HG02678 (cell line): Measurements from ENCODE around the gene NFATC2.
"Not testable (repeated sequence)": the region's sequence is repeated elsewhere in the genome, so short reads cannot be mapped to it uniquely, and the experiment has no call there.

Source experiments
- ATAC-seq: cut with Tn5 transposase; IDR thresholded peaks from one replicate; pipeline ENCODE4 v1.9.1; 2021; ENCODE audit warnings: mild to moderate bottlenecking, moderate library complexity; ENCODE audit not compliant: unreplicated experiment

Gene NFATC2

DNA sequence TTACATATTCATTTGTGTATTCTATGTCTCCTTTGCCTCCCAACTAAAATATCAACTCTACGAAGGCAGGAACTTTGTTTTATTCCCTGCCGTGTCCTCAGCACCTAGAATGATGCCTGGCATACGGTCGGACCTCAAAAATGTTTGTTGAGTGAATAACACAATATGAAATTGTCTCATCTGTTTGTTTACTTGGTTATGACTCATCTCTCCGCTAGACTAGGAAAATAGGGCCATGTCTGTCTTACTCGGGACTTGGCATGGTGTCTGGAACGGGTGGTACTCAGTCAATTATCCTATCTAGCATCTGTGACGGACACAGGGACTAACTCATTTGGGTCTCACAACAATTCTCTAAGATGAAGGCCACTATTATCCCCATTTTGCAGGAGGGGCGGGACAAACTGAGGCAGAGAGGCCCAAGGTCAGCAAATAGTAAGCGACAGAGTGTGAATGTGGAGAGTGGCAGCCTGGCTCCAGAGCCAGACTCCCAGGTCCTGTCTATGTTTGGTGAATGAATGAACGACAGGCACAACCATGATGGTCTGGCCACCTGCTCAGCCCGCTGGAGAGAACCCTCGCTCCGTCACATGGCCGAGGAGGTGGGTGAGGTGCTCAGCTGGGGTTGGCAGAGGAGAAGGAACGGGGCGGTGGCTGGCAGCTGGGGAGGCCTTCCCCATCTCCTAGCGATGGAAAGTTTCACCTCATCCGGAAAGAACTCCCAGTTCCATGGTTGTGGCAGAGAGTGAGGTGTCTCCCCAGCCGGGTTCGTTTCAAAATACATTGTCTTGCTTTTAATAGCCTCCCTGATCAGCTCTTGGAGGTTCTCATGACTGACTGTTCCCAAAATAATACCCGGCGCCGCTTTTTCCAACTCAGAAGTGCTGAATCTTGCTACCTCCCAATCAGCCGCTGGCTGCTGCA is 27.6 kb upstream of the NFATC2 start:
- no peak for ATAC-seq

DNA sequence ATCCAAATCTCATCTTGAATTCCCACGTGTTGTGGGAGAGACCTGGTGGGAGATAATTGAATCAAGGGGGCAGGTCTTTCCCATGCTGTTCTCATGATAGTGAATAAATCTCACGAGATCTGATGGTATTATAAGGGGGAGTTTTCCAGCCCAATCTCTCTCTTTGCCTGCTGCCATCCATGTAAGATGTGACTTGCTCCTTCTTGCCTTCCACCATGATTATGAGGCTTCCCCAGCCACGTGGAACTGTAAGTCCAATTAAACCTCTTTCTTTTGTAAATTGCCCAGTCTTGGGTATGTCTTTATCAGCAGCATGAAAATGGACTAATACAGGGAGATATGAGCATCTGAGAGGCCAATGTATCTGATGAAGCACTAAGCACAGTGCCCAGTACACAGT is 26.0 kb upstream of the NFATC2 start:
- ATAC-seq: not testable (repeated sequence)

DNA sequence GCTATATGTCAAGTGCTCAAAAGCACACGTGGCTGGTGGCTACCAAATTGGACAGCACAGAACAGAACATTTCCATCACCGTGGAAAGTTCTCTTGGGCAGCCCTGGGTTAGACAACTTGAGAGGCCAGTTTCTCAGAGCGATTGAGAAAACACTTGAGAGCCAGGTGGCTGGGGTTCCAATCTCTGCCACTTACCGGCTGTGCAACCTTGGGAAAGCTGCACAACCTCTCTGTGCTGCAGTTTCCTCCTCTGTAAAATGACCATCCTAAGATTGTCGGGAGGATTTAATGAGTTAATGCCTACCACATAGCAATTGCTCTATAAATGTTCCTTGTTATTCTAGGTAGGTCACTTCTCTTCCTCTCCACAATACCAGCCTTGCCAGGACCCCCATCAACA is 25.1 kb upstream of the NFATC2 start:
- ATAC-seq: no peak

DNA sequence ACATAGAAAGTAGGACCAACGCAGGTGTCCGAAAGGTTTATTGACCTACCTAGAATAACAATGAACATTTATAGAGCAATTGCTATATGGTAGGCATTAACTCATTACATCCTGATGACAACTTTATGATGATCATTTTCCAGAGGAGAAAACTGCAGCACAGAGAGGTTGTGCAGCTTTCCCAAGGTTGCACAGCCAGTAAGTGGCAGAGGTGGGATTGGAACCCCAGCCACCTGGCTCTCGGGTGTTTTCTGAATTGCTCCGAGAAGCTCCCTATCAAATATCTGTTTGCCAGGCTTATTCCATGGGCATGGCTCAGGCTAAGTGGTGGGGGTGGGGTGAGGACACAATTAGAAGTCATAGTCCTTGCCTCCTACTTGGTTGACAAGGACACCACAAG is 24.1 kb upstream of the NFATC2 start:
- ATAC-seq: no peak

DNA sequence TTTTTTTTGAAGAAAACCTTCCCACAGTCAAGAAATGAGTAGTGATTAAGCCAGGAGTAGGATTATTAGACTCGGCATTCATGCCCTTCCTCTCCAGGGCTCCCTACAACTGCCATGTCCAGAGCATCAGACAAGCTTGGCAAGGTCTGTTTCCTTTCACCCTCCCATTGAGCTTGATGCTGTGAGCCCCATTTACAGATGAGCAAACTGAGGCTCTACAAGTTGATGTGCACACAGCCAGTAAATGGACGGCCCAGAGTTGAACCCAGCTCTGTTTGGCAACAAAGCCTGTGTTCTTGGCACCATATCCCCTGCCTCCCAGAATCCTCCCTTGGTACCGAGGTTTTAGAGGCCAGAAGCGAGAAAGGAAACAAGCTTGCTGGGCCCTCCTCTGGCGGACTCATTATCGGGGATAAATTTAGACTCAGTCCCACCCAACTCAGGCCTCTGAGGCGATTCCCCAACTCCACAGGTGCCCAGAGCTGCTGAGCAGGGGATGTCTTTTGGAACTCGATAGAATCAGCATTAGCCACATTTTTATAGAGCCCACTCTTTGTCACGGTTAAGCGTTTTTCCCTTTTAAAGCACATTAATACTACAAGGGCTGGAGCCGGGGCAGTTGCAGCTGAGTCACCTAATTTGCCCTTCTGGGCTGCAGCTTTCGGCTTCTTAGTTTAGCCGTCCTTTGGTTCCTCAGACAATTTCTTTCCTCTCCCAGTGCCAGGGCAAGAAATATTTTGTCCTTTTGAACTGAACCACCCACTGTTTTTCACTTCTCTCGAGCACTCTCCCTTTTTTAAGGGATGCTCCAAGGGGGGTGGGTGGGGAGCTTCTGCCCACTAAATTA is 23.0 kb upstream of the NFATC2 start:
- no peak for ATAC-seq

DNA sequence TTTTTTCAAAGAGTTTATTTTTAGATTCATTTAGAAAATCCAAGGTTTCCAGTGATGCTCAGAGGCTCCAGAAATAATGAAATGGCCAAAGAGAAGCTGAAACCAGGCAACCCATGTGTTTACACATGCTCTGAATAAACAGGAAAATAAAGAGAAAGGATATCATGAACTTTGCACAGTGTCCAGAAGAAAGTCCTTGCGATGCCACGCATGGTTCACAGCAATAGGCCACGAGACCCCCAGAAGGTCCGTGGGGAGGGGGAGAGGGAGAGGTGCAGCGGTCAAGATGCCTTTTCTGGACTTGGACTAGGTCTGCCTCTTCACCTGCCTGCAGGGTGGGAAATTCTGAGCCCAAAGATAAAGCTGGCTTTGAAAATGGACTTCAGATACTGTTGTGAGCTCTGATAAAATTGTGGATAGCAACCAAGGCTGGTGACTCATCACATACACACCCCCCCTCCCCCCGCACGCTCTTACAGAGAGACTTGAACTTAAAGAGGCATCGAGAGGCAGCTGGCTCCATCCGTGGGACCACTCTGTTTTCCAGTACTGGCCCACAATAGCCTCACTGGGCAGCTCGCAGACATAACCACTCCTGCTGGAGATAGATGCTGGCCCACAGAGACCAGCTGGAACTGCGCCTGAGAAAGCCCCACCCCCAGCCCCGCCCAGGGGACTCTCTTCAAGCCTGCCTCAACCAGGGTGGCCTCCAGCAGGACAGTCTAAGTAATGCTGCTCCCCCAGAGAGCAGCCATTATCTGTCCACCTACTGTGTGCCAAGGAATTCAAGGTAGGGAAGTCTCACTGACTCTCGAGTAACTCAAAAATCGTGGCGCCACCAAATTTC is 21.2 kb upstream of the NFATC2 start:
- ATAC-seq: no peak

DNA sequence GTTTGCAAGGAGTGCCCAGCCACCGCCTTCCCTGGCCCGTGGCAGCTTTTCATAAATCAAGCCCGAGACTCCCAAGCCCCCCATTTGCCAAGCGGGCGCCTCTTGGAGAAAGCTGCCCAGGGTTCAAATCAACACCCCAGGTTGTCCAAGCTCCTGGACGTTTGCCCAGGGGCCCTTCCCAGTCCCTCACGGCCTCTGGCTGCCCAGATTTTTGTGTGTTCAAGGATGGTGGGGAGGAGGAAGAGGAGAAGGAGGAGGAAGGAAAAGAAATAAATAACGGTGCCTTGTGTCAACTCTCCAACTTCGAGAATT is 20.6 kb upstream of the NFATC2 start:
- ATAC-seq: no peak

DNA sequence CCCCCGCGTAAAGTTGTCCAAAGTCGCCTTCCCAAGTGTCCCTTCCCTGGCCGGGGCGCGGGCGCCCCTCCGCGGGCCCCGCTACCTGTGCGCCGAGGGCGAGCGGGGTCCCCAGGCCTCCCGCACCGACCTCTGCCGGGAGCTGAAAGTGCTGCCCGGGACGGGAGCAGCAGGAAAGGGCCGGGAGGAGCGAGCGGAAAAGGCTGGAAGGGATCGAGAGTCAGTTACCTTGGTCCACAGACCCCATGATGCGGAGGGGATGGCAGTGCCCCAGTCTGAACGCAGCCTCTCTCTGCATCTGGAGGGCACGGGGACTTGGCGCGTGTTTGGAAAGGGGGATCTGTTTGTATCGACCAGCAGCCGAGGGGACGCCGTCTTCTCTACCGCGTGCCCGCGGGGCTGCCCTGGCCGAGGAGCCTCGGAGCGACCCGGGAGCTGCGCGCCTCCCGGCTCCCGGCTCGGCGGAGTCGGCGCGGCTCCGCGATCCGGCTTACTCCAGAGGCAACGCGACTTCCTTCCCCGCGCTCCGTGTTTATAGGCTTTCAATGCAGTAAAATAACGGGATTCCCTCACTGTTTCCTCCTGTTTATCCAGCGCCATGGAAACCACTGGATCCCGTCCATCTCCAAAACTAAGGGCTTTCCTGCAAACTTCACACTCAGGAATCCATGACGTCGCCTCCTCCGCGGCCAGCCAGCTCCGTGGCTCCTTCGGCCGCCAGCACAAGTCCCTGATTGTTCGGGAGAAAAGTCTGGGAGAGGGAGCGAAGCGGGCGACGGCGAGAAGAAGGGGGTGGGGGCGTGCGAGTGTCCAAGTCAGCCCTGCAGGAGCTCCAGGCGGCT is 20.0 kb upstream of the NFATC2 start:
- ATAC-seq: no peak

DNA sequence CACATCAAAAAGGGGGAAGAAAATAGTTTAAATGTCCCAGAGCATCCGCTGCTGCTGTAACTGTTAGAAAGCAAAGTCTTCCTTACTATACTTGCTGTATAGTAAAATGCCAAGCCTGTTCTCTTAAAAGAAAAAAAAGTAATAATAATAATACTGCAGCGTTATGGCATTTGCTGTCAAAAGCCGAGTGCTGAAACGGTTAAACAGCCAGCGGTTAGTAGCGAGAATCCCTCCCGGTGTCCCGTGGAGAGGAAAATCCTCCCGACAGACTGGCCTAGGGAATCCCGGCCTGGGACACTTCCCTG is 19.5 kb upstream of the NFATC2 start:
- ATAC-seq: no peak

DNA sequence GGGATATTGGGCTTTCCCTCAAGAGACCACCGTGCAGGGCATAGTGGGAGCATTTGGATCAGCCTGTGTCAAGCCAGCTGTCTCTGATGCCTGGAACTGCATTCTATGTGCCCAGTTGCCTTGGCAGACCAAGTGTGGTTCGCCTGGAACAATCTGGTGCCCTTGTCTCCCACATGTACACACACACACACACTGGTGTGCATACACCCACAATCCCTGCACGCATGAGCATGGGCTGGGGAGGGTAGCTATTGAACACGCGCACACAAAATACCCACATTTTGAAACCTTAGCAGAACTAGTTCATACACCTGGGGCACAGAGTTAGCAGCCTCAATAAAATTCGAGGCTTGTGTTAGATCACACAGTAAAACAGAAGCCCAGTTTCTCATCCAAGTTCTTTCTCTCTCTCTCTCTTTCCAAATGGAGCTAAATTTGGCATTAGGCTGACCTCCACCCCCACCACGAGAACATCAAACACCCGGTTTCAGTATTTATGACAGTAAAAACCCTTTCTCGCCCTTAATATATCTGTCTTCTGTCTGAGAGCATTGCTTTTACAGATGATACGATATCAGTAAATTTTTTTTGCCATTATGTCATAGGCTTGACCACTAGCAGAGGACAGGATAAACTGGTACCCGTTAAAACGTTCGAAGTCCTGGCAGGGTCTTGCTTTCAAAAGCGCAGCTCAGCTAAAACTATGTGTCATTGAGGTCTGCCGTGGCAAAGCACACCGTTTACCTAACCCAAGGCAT is 18.2 kb upstream of the NFATC2 start:
- no peak for ATAC-seq

DNA sequence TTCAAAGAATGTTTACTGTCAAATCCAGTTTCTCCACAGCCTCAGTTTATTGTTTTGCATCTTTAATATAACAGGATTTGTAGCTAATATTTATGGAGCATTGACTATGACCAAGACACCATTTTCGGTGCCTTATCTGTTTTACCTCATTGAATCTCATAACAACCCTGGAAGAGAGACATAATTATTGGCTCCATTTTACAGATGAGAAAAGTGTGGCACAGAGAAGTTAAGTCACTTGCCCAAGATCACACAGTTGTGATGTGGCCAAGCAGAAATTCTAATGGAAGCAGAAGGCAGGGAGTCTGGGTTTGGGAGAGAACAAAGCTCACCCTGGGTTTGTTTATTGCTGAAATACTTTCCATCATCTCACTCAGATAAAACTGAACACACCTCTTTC is 17.5 kb upstream of the NFATC2 start:
- ATAC-seq: no peak

DNA sequence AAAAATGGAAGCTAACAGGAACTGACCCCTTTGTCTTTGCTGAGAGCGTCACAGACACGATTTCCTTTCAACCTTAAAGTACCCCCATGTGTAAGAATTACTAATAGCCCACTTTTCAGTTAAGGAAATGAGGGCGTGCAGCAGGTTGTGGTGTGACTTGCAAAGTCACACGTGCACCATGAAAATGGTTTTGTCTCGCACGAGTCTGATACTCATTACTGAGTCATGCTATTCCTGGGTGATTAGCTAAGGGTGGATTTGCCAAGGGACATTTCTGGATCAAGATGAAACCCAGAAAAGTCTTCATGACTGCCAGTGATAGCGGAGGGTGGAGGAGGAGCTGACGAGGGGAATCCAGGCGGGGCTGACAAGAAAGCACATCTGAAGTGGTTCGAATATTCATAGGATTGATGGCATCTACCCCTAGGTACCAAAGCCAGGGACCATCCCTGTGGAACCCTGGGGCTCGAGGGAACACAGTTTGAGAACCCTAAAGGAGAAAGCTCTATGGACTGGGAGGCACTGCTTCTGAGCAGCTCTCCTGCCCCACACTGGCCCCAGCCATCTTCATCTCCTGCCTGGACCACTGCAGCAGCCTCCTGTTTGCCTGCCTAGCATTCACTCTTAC is 12.1 kb upstream of the NFATC2 start:
- ATAC-seq: no peak

DNA sequence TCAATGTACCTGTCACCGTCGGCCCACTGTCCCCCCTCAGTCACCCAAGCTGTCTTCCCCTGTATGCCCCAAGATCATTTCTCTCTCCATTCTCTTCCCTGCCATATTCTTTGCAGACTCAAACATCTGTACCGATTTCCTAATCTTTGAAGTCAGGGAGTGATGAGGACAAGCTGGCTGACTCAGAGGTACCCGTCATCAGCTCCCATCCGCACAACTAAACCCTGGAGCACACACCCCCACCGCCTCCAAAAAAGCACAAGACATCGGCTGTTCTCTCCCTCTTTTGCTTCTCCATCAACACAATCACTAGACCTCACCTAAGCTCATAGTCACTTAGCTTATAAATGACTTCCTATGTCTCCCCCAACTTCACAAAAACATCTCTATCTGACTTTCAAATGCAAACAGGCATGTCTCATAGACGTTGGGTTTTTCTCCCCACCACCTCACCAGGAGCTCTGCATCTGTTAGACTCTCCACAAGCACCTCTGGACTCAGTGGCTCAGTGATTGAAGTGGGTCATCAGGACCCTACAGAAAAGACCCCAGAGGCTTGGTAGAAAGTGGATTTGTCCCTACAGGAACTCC is 11.5 kb upstream of the NFATC2 start:
- ATAC-seq: no peak

DNA sequence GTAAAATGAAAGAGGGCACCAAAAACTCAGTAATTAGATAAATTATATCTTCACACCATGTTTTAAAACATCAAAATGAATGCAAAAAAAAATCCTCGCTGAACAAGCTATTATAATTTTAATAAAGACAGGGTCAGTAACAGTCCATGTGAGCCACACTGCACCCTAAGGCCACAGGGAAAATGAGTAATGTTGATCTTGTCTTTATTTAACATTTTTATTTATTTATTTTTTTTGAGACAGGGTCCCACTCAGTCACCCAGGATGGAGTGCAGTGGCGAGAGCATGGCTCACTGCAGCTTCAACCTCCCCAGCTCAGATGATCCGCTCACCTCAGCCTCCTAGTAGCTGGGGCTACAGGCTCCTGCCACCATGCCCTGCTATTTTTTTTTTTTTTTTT is 8.7 kb upstream of the NFATC2 start:
- ATAC-seq: no peak

DNA sequence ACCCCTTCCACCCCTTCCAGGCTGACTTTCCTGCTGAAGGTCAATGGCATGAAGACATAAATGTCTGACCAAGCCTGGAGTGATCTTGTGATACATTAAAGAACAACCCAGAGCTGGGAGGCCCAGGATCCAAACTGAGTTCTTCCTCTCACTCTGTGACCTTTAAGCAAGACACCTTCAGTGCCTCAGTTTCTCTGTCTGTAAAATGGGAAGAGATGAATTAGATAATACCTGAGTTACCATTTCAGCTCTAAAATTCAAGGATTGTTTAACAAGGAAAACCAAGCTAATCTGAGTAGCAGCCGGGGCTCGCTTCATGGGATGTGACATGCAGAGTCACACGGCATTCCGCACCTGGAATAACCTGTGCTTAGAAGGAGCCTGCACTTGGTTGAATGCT is 7.0 kb upstream of the NFATC2 start:
- no peak for ATAC-seq

DNA sequence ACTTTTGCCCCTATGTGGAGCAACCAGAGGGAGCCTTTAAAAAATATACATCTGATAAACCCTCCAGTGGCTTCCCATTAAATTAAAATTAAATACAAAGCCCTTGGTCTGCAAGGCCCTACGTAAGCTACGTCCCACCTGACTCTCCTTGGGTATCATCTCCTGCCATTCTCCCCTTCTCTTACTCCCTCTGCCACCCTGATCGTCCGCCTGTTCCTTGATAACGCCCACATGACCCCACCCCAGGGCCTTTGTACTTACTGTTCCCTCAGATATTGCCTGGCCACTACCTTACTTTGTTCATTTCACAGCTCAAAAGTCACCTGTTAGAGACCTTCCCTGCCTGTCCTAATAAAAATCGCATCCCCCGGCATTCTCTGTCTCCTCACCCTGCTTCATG is 5.4 kb upstream of the NFATC2 start:
- ATAC-seq: no peak

DNA sequence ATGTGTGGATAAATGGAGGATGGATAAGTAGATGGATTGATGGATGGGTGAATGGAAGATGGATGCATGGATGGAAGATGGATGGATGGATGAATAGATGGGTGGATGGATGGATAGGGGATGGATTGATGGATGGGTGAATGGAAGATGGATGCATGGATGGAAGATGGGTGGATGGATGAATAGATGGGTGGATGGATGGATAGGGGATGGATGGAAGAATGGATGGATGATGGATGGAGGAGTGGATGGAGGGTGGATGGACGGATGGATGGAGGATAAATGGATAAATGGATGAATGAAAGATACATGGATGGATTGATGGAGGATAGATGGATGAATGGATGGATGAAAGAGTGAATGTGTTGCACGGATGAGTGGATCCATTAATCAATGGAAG is 3.0 kb upstream of the NFATC2 start:
- ATAC-seq: no peak

DNA sequence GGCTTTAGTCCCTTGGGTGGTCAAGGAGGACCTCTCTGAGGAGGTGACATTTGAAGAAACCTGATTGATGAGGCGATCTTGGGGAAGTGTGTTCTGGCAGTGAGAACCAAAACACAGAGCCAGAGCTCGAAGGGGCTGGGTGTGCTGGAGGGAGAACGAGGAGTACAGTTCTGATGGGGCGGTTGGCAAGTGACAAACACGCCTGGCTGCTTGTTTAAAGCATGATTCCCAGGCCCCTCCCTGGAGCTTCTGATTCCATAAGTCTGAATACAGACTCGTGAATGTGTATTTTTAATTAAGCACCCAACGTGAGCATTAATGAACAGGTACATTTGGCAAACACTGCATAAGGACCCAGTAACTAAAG is 886 bp upstream of the NFATC2 start:
- no peak for ATAC-seq

DNA sequence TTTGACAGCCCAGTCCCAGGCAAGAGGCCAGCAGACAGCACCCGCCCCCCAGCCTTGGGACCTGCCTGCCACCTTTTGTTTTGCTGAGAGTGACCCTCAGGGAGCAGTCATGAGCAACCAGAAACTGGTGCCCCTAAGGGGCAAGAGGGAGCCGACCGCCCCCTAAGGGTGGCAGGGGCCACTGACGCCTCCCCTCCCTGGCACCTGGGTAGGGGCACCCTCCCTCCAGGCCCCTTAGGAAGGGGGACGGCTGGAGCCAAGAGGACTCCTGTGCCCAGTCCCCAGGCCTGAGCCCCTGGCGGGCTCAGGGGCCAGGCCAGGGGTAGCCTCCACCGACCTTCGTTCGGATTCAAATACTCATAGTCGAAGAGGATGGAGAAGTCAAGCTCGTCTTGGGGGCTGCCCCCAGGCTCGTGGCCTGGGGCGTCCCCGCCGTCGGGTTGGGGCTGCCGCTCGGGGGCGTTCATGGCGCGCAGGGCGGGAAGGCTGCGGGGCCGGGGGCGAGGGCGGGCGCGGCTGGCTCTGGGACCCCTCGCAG is 417 bp downstream of the NFATC2 start:
- ATAC-seq: peak; percentile 31
